ENCODE measurements around the gene BICRA. TPM values are rescaled to one million over a fixed set of nuclear protein-coding genes. Genes with fewer than 3 reads are reported as not detected.

The BICRA gene
- total RNA-seq, 5 donors from 2014 or later (not counting 1 experiment from before 2014, with no cell fraction given) = 31.9 to 39.3 (median 35.1) TPM

- WGBS (ENCODE audit: insufficient coverage) = 95% methylated on average over 37 of the region's 43 CpGs
- Histone ChIP-seq H3K27me3 (replicated peaks in 1 of 2; ENCODE audit: control insufficient read depth in 2 of 2, extremely low read depth in 1 of 2, insufficient read depth in 2 of 2, low read length in 1 of 2) (no peaks in the 10 kb centered on the region), H3K27ac (ENCODE audit: low read length) (no peak overlapping the region), H3K36me3 (ENCODE audit: control insufficient read depth in 2 of 2, extremely low read depth in 1 of 2, insufficient read depth in 1 of 2, low read length in 1 of 2) (peaks cover 11 to 36% of the 10 kb centered on the region in 2 donors), H3K9me3 (no peaks in the 10 kb centered on the region), H3K4me3 (ENCODE audit: control insufficient read depth in 1 of 2, extremely low read depth in 1 of 2, low read length in 1 of 2) (no peak overlapping the region), H3K4me1 (ENCODE audit: control insufficient read depth in 1 of 2, extremely low read depth in 1 of 2, insufficient read depth in 2 of 2, low read length in 2 of 2) (peaks cover 0 to 6% of the 10 kb centered on the region in 2 experiments)
- Mint-ChIP-seq H3K9me3 (no peaks in the 10 kb centered on the region), H3K27me3 (no peaks in the 10 kb centered on the region), H3K36me3 (peaks cover 23% of the 10 kb centered on the region), H3K27ac (no peak overlapping the region), H3K4me3 (no peak overlapping the region), H3K4me1 (peaks cover 0 to 3% (median 2%) of the 10 kb centered on the region in 3 donors)
- ChIA-PET CTCF (interaction anchor here (1.0 to 1.3 kb wide), 2 partner anchors 11 to 273 kb away, joined by 3 to 5 read pairs; no protein-coding TSS in a partner anchor), POLR2A (interaction anchor here in 1 of 2 donors (0.6 kb wide), 1 partner anchor 427 kb away, joined by 9 read pairs; no protein-coding TSS in a partner anchor)
- DNase-seq = no peak
- ATAC-seq (replicated peaks in 1 of 4) = no peak
Measured at GRCh38 chr19:47700934-47701716, 92.2 kb downstream of the BICRA start.

DNA sequence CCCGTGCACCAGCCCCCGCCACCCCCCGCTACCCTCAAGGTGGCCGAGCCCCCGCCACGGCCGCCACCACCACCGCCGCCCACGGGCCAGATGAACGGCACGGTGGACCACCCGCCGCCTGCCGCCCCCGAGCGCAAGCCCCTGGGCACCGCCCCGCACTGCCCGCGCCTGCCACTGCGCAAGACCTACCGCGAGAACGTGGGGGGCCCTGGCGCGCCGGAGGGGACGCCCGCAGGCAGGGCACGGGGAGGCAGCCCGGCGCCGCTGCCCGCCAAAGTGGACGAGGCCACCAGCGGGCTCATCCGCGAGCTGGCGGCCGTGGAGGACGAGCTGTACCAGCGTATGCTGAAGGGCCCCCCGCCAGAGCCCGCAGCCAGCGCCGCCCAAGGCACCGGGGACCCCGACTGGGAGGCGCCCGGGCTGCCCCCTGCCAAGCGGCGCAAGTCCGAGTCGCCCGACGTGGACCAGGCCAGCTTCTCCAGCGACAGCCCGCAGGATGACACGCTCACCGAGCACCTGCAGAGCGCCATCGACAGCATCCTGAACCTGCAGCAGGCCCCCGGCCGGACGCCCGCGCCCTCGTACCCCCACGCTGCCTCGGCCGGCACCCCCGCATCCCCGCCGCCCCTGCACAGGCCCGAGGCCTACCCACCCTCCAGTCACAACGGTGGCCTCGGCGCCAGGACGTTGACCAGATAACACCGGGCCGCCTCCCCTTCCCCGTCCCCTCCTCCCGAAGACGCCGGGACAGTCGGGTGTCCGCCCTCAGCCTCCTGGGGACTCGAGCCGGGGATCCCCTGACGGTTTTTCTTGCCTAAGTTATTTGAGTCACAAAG, 93.0 kb downstream of the BICRA start:
- peaks cover 0 to 2% of the 10 kb centered on the region in 2 experiments for H3K27me3 ChIP-seq (replicated peaks in 1 of 2; ENCODE audit: control insufficient read depth in 2 of 2, extremely low read depth in 1 of 2, insufficient read depth in 2 of 2, low read length in 1 of 2)
- Mint-ChIP-seq H3K4me3 (no peak overlapping the region), H3K27ac (no peak overlapping the region), H3K27me3 (peaks cover 2% of the 10 kb centered on the region in 2 donors), H3K36me3 (peaks cover 23% of the 10 kb centered on the region), H3K9me3 (no peaks in the 10 kb centered on the region), H3K4me1 (peaks cover 2 to 3% (median 2%) of the 10 kb centered on the region in 3 donors)
- no peak overlapping the region for H3K27ac ChIP-seq (ENCODE audit: low read length)
- ChIA-PET POLR2A (no interaction called here), CTCF (no interaction called here)
- no peak overlapping the region for H3K4me3 ChIP-seq (ENCODE audit: control insufficient read depth in 1 of 2, extremely low read depth in 1 of 2, low read length in 1 of 2)
- WGBS (ENCODE audit: insufficient coverage) = 96% methylated on average over 80 of the region's 91 CpGs
- H3K4me1 ChIP-seq (ENCODE audit: control insufficient read depth in 1 of 2, extremely low read depth in 1 of 2, insufficient read depth in 2 of 2, low read length in 2 of 2) = peaks cover 0 to 6% of the 10 kb centered on the region in 2 experiments
- peaks cover 11 to 33% of the 10 kb centered on the region in 2 donors for H3K36me3 ChIP-seq (ENCODE audit: control insufficient read depth in 2 of 2, extremely low read depth in 1 of 2, insufficient read depth in 1 of 2, low read length in 1 of 2)
- DNase-seq (no peak), ATAC-seq (replicated peaks in 1 of 4) (no peak)
- H3K9me3 ChIP-seq = no peaks in the 10 kb centered on the region

DNA sequence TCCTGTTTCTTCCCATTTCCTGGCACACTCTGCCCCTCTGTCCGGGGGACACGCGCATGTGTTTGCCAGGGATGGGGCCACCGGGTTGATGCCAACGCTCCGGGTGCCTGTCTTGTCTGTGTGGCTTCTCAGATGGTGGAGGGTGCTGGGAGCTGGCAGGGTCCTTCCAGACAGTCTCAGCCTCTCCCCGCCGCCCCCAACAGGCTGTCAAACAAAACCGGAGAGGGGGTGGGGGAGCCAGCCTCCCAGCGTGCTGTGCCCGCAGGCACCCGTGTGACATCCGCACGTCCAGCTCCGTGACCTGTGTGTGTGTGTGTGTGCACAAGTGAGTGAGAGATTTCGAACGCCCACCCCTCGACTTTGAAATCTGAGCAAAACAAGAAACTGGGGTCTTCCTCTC, 93.7 kb downstream of the BICRA start:
- DNase-seq = no peak
- Histone ChIP-seq H3K9me3 (no peaks in the 10 kb centered on the region), H3K27ac (ENCODE audit: low read length) (no peak overlapping the region), H3K27me3 (replicated peaks in 1 of 2; ENCODE audit: control insufficient read depth in 2 of 2, extremely low read depth in 1 of 2, insufficient read depth in 2 of 2, low read length in 1 of 2) (peaks cover 0 to 10% of the 10 kb centered on the region in 2 experiments), H3K4me1 (ENCODE audit: control insufficient read depth in 1 of 2, extremely low read depth in 1 of 2, insufficient read depth in 2 of 2, low read length in 2 of 2) (peaks cover 0 to 10% of the 10 kb centered on the region in 2 experiments), H3K36me3 (ENCODE audit: control insufficient read depth in 2 of 2, extremely low read depth in 1 of 2, insufficient read depth in 1 of 2, low read length in 1 of 2) (peaks cover 11 to 33% of the 10 kb centered on the region in 2 donors), H3K4me3 (ENCODE audit: control insufficient read depth in 1 of 2, extremely low read depth in 1 of 2, low read length in 1 of 2) (no peak overlapping the region)
- WGBS (ENCODE audit: insufficient coverage) = 82% methylated on average over 7 of the region's 18 CpGs
- Mint-ChIP-seq H3K9me3 (no peaks in the 10 kb centered on the region), H3K4me3 (no peak overlapping the region), H3K4me1 (peaks cover 5 to 7% (median 6%) of the 10 kb centered on the region in 3 donors), H3K27ac (no peak overlapping the region), H3K36me3 (peaks cover 23% of the 10 kb centered on the region), H3K27me3 (peaks cover 8% of the 10 kb centered on the region in 2 donors)
- ChIA-PET POLR2A (no interaction called here), CTCF (no interaction called here)
- no peak for ATAC-seq (replicated peaks in 1 of 4)

DNA sequence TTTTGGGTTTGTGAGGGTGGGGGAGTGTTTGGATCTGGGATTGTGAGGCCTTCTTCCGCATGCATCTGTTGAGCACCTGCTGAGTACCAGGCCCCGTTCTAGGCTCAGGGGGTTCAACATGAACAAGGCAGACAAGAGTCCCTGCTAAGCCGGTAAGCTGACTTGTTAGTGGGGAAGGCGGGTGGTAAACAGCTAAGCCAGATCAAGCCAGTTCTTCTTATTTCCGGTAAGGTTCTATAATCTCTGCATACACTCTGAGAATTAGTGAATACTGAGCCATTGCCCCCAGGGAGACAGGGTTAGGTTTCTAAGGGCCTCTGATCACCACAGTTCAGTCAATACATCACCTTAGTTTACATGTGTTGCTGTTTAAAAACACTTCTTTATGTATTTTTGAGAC, 94.4 kb downstream of the BICRA start:
- ATAC-seq (replicated peaks in 1 of 4) = no peak
- H3K27me3 ChIP-seq (replicated peaks in 1 of 2; ENCODE audit: control insufficient read depth in 2 of 2, extremely low read depth in 1 of 2, insufficient read depth in 2 of 2, low read length in 1 of 2) = peaks cover 0 to 16% of the 10 kb centered on the region in 2 experiments
- Mint-ChIP-seq H3K9me3 (no peaks in the 10 kb centered on the region), H3K4me1 (peaks cover 2 to 7% (median 3%) of the 10 kb centered on the region in 3 donors), H3K4me3 (no peak overlapping the region), H3K36me3 (peaks cover 23% of the 10 kb centered on the region), H3K27ac (no peak overlapping the region), H3K27me3 (peaks cover 8% of the 10 kb centered on the region in 2 donors)
- CTCF ChIA-PET = interaction anchor here in 1 of 2 donors (0.5 to 0.6 kb wide), 2 partner anchors 20 to 37 kb away, joined by 3 read pairs; no protein-coding TSS in a partner anchor
- no peak for DNase-seq
- 96% methylated on average over 5 of the region's 5 CpGs for WGBS (ENCODE audit: insufficient coverage)
- no peaks in the 10 kb centered on the region for H3K9me3 ChIP-seq
- H3K4me1 ChIP-seq (ENCODE audit: control insufficient read depth in 1 of 2, extremely low read depth in 1 of 2, insufficient read depth in 2 of 2, low read length in 2 of 2) = peaks cover 0 to 5% of the 10 kb centered on the region in 2 experiments
- POLR2A ChIA-PET = no interaction called here
- no peak overlapping the region for H3K4me3 ChIP-seq (ENCODE audit: control insufficient read depth in 1 of 2, extremely low read depth in 1 of 2, low read length in 1 of 2)
- no peak overlapping the region for H3K27ac ChIP-seq (ENCODE audit: low read length)
- peaks cover 11 to 29% of the 10 kb centered on the region in 2 donors for H3K36me3 ChIP-seq (ENCODE audit: control insufficient read depth in 2 of 2, extremely low read depth in 1 of 2, insufficient read depth in 1 of 2, low read length in 1 of 2)

GRCh38 chr19:47704024-47704423, 95.1 kb downstream of the BICRA start:
- ChIA-PET CTCF (interaction anchor here in 1 of 2 donors (0.5 to 1.3 kb wide), 3 partner anchors 20 to 312 kb away, joined by 3 to 6 read pairs (median 3); no protein-coding TSS in a partner anchor), POLR2A (no interaction called here)
- Mint-ChIP-seq H3K36me3 (peaks cover 23% of the 10 kb centered on the region), H3K27ac (no peak overlapping the region), H3K4me3 (no peak overlapping the region), H3K4me1 (peaks cover 2 to 7% (median 3%) of the 10 kb centered on the region in 3 donors), H3K27me3 (peaks cover 8% of the 10 kb centered on the region in 2 donors), H3K9me3 (no peaks in the 10 kb centered on the region)
- Histone ChIP-seq H3K4me3 (ENCODE audit: control insufficient read depth in 1 of 2, extremely low read depth in 1 of 2, low read length in 1 of 2) (no peak overlapping the region), H3K27ac (ENCODE audit: low read length) (no peak overlapping the region), H3K36me3 (ENCODE audit: control insufficient read depth in 2 of 2, extremely low read depth in 1 of 2, insufficient read depth in 1 of 2, low read length in 1 of 2) (peaks cover 6 to 22% of the 10 kb centered on the region in 2 donors), H3K4me1 (ENCODE audit: control insufficient read depth in 1 of 2, extremely low read depth in 1 of 2, insufficient read depth in 2 of 2, low read length in 2 of 2) (peaks cover 0 to 5% of the 10 kb centered on the region in 2 experiments), H3K9me3 (no peaks in the 10 kb centered on the region), H3K27me3 (replicated peaks in 1 of 2; ENCODE audit: control insufficient read depth in 2 of 2, extremely low read depth in 1 of 2, insufficient read depth in 2 of 2, low read length in 1 of 2) (peaks cover 0 to 22% of the 10 kb centered on the region in 2 experiments)
- DNase-seq (no peak), ATAC-seq (replicated peaks in 1 of 4) (no peak)
- WGBS (ENCODE audit: insufficient coverage) = 92% methylated on average over 11 of the region's 11 CpGs

- ATAC-seq (replicated peaks in 1 of 4) = no peak
- no peak overlapping the region for H3K4me3 ChIP-seq (ENCODE audit: control insufficient read depth in 1 of 2, extremely low read depth in 1 of 2, low read length in 1 of 2)
- WGBS (ENCODE audit: insufficient coverage) = 100% methylated on average over 2 of the region's 3 CpGs
Measured at GRCh38 chr19:47704656-47705055, 95.7 kb downstream of the BICRA start.

More at GRCh38 chr19:47704656-47705055, 95.7 kb downstream of the BICRA start:
- Histone ChIP-seq H3K27me3 (replicated peaks in 1 of 2; ENCODE audit: control insufficient read depth in 2 of 2, extremely low read depth in 1 of 2, insufficient read depth in 2 of 2, low read length in 1 of 2) (peaks cover 0 to 28% of the 10 kb centered on the region in 2 experiments), H3K27ac (ENCODE audit: low read length) (no peak overlapping the region), H3K36me3 (ENCODE audit: control insufficient read depth in 2 of 2, extremely low read depth in 1 of 2, insufficient read depth in 1 of 2, low read length in 1 of 2) (peaks cover 6 to 17% of the 10 kb centered on the region in 2 donors), H3K4me1 (ENCODE audit: control insufficient read depth in 1 of 2, extremely low read depth in 1 of 2, insufficient read depth in 2 of 2, low read length in 2 of 2) (peaks cover 0 to 5% of the 10 kb centered on the region in 2 experiments), H3K9me3 (no peaks in the 10 kb centered on the region)
- Mint-ChIP-seq H3K4me1 (peaks cover 2 to 7% (median 3%) of the 10 kb centered on the region in 3 donors), H3K27ac (no peak overlapping the region), H3K9me3 (no peaks in the 10 kb centered on the region), H3K27me3 (peaks cover 8% of the 10 kb centered on the region in 2 donors), H3K4me3 (no peak overlapping the region), H3K36me3 (peaks cover 23% of the 10 kb centered on the region)
- ChIA-PET CTCF (interaction anchor here in 1 of 2 donors (0.8 to 1.3 kb wide), 3 partner anchors 268 to 313 kb away, joined by 3 to 6 read pairs (median 3); no protein-coding TSS in a partner anchor), POLR2A (no interaction called here)
- no peak for DNase-seq
